Sigmoid colon (tissue), 4 donors: ENCODE results near the gene PGP.

ENCODE experiments used
- CTCF ChIP-seq, 4 experiments: fragments of 450-650 bp in 3 of 4; fragments of 200-600 bp in 1 of 4; IDR thresholded peaks; one replicate each; pipeline ENCODE4 v1.5.1; 2016 to 2019; ENCODE audit warnings: antibody characterized with exemption in 4 of 4, mild to moderate bottlenecking in 3 of 4, moderate library complexity in 2 of 4
- EP300 ChIP-seq, 4 donors: sonication (generic); formaldehyde crosslinking; IDR thresholded peaks; one replicate each; pipeline ENCODE4 v1.6.1; 2017; ENCODE audit warnings: antibody characterized with exemption in 4 of 4
- POLR2A ChIP-seq, 2 donors: fragments of 450-650 bp; IDR thresholded peaks; one replicate each; pipeline ENCODE4 v1.6.1; 2016; ENCODE audit warnings: antibody characterized with exemption in 2 of 2, mild to moderate bottlenecking in 2 of 2, moderate library complexity in 2 of 2
- POLR2AphosphoS5 ChIP-seq, 4 donors: sonication (generic); formaldehyde crosslinking; IDR thresholded peaks; one replicate each; pipeline ENCODE4 v1.6.1; 2017; ENCODE audit warnings: antibody characterized with exemption in 4 of 4

GRCh38 chr16:2231016-2231931 lies 16.6 kb upstream of the PGP start:
- no peak for TF ChIP-seq CTCF (IDR thresholded peaks at IDR 0.05)
- TF ChIP-seq POLR2A (IDR thresholded peaks at IDR 0.05), result no peak
- no peak for TF ChIP-seq POLR2AphosphoS5 (IDR thresholded peaks at IDR 0.05)
- no peak for TF ChIP-seq EP300 (IDR thresholded peaks at IDR 0.05)
